SK-N-SH (cell line): ENCODE data around the gene APOC3. TPM values are rescaled to one million over a fixed set of nuclear protein-coding genes. Genes with fewer than 3 reads are reported as not detected.

Experiments
- CTCF ChIA-PET: fragments of 300-600, 350-600 bp; formaldehyde crosslinking; extraction: SDS; loops from one replicate; lab custom pipeline; 2021; lab: Yijun Ruan, JAX
- POLR2A ChIA-PET: fragments of 350-600 bp; sonication (Branson Sonifier 250); formaldehyde crosslinking; extraction: SDS; loops from one replicate; lab custom pipeline; 2020; ENCODE audit warnings: antibody characterized with exemption, inconsistent platforms; lab: Yijun Ruan, JAX
- DNase-seq: peaks from one replicate; pipeline ENCODE4 v3.0.0; 2012
- H2AFZ ChIP-seq: fragments of 200-600 bp; sonication (generic); 2 replicates; pipeline ENCODE4 v1.8.1; 2016; ENCODE audit warnings: antibody characterized with exemption, mild to moderate bottlenecking, low read depth
- H3F3A ChIP-seq: fragments of 200-600 bp; sonication (generic); replicated peaks from 2 replicates; pipeline ENCODE3; 2016; ENCODE audit warnings: antibody characterized with exemption, mild to moderate bottlenecking; ENCODE audit not compliant: insufficient read depth
- H3K27ac ChIP-seq, 2 experiments: fragments of 200-500 bp in 1 of 2; fragments of 200-600 bp in 1 of 2; sonication (Bioruptor generic) in 1 of 2; sonication (generic), shearing (Covaris generic) in 1 of 2; 2 replicates each; pipeline versions ENCODE4 v1.5.1 to v1.6.1; 2014 to 2016; ENCODE audit warnings: low read depth in 2 of 2, inconsistent platforms in 1 of 2, low read length in 1 of 2, mild to moderate bottlenecking in 1 of 2, mixed read lengths in 1 of 2
- H3K27me3 ChIP-seq: fragments of 200-600 bp; sonication (generic), shearing (Covaris generic); 2 replicates; pipeline ENCODE4 v1.6.1; 2016; ENCODE audit warnings: mixed run types; ENCODE audit not compliant: insufficient read depth
- H3K36me3 ChIP-seq, 2 experiments: fragments of 200-500 bp in 1 of 2; fragments of 200-600 bp in 1 of 2; sonication (Bioruptor generic) in 1 of 2; sonication (generic) in 1 of 2; replicated peaks in 1 of 2; 2 replicates each; pipeline versions ENCODE3 to v1.5.1; 2014 to 2016; ENCODE audit warnings: low read length in 1 of 2, mild to moderate bottlenecking in 1 of 2; ENCODE audit not compliant: insufficient read depth in 2 of 2, control insufficient read depth in 1 of 2
- H3K4me1 ChIP-seq, 2 experiments: fragments of 200-500 bp in 1 of 2; fragments of 200-600 bp in 1 of 2; sonication (Bioruptor generic) in 1 of 2; sonication (generic), shearing (Covaris generic) in 1 of 2; 2 replicates each; pipeline versions ENCODE4 v1.5.1 to v1.6.1; 2014 to 2016; ENCODE audit warnings: low read depth in 1 of 2, low read length in 1 of 2, mixed run types in 1 of 2; ENCODE audit not compliant: insufficient read depth in 2 of 2, control insufficient read depth in 1 of 2
- H3K4me2 ChIP-seq: fragments of 200-600 bp; sonication (generic), shearing (Covaris generic); 2 replicates; pipeline ENCODE4 v1.6.1; 2017; ENCODE audit warnings: mixed run types
- H3K4me3 ChIP-seq, 2 experiments: fragments of 200-500 bp in 1 of 2; fragments of 200-600 bp in 1 of 2; sonication (Bioruptor generic) in 1 of 2; sonication (generic), shearing (Covaris generic) in 1 of 2; 2 replicates each; pipeline versions ENCODE4 v1.5.1 to v1.8.1; 2014 to 2016; ENCODE audit warnings: low read depth in 2 of 2, inconsistent platforms in 1 of 2, low read length in 1 of 2, mild to moderate bottlenecking in 1 of 2, mixed read lengths in 1 of 2, moderate library complexity in 1 of 2
- H3K79me2 ChIP-seq: fragments of 200-600 bp; sonication (generic); 2 replicates; pipeline ENCODE4 v1.8.1; 2017; ENCODE audit warnings: mild to moderate bottlenecking; ENCODE audit not compliant: insufficient read depth
- H3K9ac ChIP-seq: fragments of 200-600 bp; sonication (generic); 2 replicates; pipeline ENCODE4 v1.6.1; 2017; ENCODE audit warnings: mixed run types
- H3K9me2 ChIP-seq: fragments of 200-600 bp; sonication (generic); 2 replicates; pipeline ENCODE4 v1.6.1; 2017; ENCODE audit warnings: mixed run types
- H3K9me3 ChIP-seq: fragments of 200-600 bp; sonication (generic); 2 replicates; pipeline ENCODE4 v1.6.1; 2017; ENCODE audit warnings: mixed run types, mild to moderate bottlenecking, moderate library complexity
- H4K20me1 ChIP-seq: fragments of 200-600 bp; sonication (generic); 2 replicates; pipeline ENCODE4 v1.6.1; 2017; ENCODE audit warnings: mild to moderate bottlenecking, mixed run types; ENCODE audit not compliant: insufficient read depth
- ELF1 ChIP-seq: IDR thresholded peaks from 2 replicates; pipeline ENCODE4 v1.4.0; 2012
- EP300 ChIP-seq, 2 experiments: IDR thresholded peaks; 2 replicates each; pipeline versions ENCODE4 v1.4.0 to v1.6.1; 2012; ENCODE audit warnings: borderline replicate concordance in 1 of 2, low read depth in 1 of 2, low read length in 1 of 2
- EZH2phosphoT487 ChIP-seq: fragments of 200-600 bp; sonication (generic); IDR thresholded peaks from 2 replicates; pipeline ENCODE4 v1.6.1; 2017; ENCODE audit warnings: low read depth, mixed run types, mild to moderate bottlenecking, antibody characterized with exemption, moderate library complexity, borderline replicate concordance
- FOXJ3 ChIP-seq: sonication (generic); formaldehyde crosslinking; IDR thresholded peaks from 2 replicates; pipeline ENCODE4 v1.5.1; 2020; ENCODE audit warnings: mild to moderate bottlenecking, missing genetic modification reagents
- GATA2 ChIP-seq: sonication (generic); formaldehyde crosslinking; IDR thresholded peaks from 2 replicates; pipeline ENCODE4 v1.5.0; 2020; ENCODE audit warnings: mild to moderate bottlenecking, missing genetic modification reagents
- IRF3 ChIP-seq: fragments of 150-350 bp; IDR thresholded peaks from 2 replicates; pipeline ENCODE4 v1.6.1; 2016; ENCODE audit warnings: mild to moderate bottlenecking, low read depth, low read length
- JUND ChIP-seq: IDR thresholded peaks from 2 replicates; pipeline ENCODE4 v1.4.0; 2012
- MXI1 ChIP-seq: IDR thresholded peaks from 2 replicates; pipeline ENCODE4 v1.6.1; 2012; ENCODE audit warnings: mild to moderate bottlenecking, low read depth, low read length, improper control_type of control experiment
- POLR2AphosphoS5 ChIP-seq: IDR thresholded peaks from 2 replicates; pipeline ENCODE4 v1.6.1; 2012; ENCODE audit warnings: low read depth, low read length
- TAF1 ChIP-seq: IDR thresholded peaks from 2 replicates; pipeline ENCODE4 v1.6.1; 2012; ENCODE audit warnings: low read depth, mild to moderate bottlenecking, low read length, moderate library complexity, borderline replicate concordance
- USF2 ChIP-seq: fragments of 150-350 bp; IDR thresholded peaks from 2 replicates; pipeline ENCODE4 v1.6.1; 2017; ENCODE audit warnings: antibody characterized with exemption, low read length, low read depth, borderline replicate concordance
- ZBTB33 ChIP-seq: IDR thresholded peaks from 2 replicates; pipeline ENCODE4 v1.4.0; 2012; ENCODE audit warnings: low read depth, borderline replicate concordance
- WGBS: methylation state at CpG from one replicate; pipeline ENCODE4 v1.1.6; 2017; ENCODE audit warnings: low lambda C conversion rate; 5-methylcytosine and 5-hydroxymethylcytosine counted together
- polyA plus RNA-seq, 3 experiments: library from polyadenylated mRNA; depleted of rRNA; stranded (reverse); fragments of >200 nt; gene quantifications; 2 replicates each; pipeline ENCODE4 v1.2.3, GENCODE V29; 2012

Gene APOC3
- polyA plus RNA-seq, 1 of the 3 experiments (the other 2 are of a cell fraction), result not detected

GRCh38 chr11:116879800-116880625 lies 50.3 kb downstream of the APOC3 start (continued):
- TF ChIP-seq ZBTB33 (no peak), POLR2AphosphoS5 (no peak), JUND (no peak), MXI1 (no peak), IRF3 (no peak), TAF1 (no peak), ELF1 (no peak), GATA2 (CRISPR knock-in tag) (no peak), USF2 (no peak), FOXJ3 (CRISPR knock-in tag) (no peak)

GRCh38 chr11:116881143-116881542 lies 51.4 kb downstream of the APOC3 start:
- no peak overlapping the region for H3K27ac ChIP-seq
- H3K79me2 ChIP-seq, result no peaks in the 10 kb centered on the region
- no peak overlapping the region for H3K4me3 ChIP-seq
- no peak overlapping the region for H2AFZ ChIP-seq
- ChIA-PET CTCF (interaction anchor here (1.3 to 5.3 kb wide), 6 partner anchors 11 to 345 kb away, joined by 3 to 79 read pairs (median 9); partner anchors contain the start of gene APOA5), POLR2A (no interaction called here)
- peaks cover 7% of the 10 kb centered on the region for H3F3A ChIP-seq
- 89% methylated on average over 6 of the region's 6 CpGs for WGBS
- H4K20me1 ChIP-seq, result no peaks in the 10 kb centered on the region
- DNase-seq, result no peak
- no peak overlapping the region for H3K4me2 ChIP-seq
- TF ChIP-seq TAF1 (no peak), EZH2phosphoT487 (no peak), MXI1 (no peak), EP300 (IDR thresholded peaks at IDR 0.05; ENCODE audit: borderline replicate concordance in 1 of 2, low read depth in 1 of 2, low read length in 1 of 2) (no peak)
- H3K9ac ChIP-seq, result no peak overlapping the region
- no peaks in the 10 kb centered on the region for H3K9me3 ChIP-seq
- no peaks in the 10 kb centered on the region for H3K9me2 ChIP-seq
- H3K27me3 ChIP-seq, result no peaks in the 10 kb centered on the region
- no peaks in the 10 kb centered on the region; a peak in 2 of 4 replicates for H3K4me1 ChIP-seq
- H3K36me3 ChIP-seq, result no peaks in the 10 kb centered on the region
